HepG2 (cell line): ENCODE measurements around the gene SKIC2. TPM values are rescaled to one million over a fixed set of nuclear protein-coding genes. Genes with fewer than 3 reads are reported as not detected.

Experiments used
- ATAC-seq: fragments of 200-7000 bp; cut with Tn5 transposase; 3 replicates; pipeline ENCODE4 v1.9.1; 2020; ENCODE audit warnings: mild to moderate bottlenecking, moderate library complexity
- BruUV-seq: library from RNA; stranded (reverse); fragments of 400-500 nt; replicated peaks from 2 replicates; lab custom pipeline; 2021; lab: Mats Ljungman, UMichigan
- CTCF ChIA-PET: fragments of 300-600 bp; formaldehyde crosslinking; extraction: SDS; loops from one replicate; lab custom pipeline; 2021; ENCODE audit warnings: low total read pairs, inconsistent platforms, low intra/inter-chr PET ratio; lab: Yijun Ruan, JAX
- POLR2A ChIA-PET: fragments of 350-600 bp; sonication (Branson Sonifier 250); formaldehyde crosslinking; loops from one replicate; lab custom pipeline; 2020; ENCODE audit warnings: antibody characterized with exemption, inconsistent platforms; lab: Yijun Ruan, JAX
- DNase-seq: peaks from one replicate; pipeline ENCODE4 v3.0.0-alpha.2; 2015; ENCODE audit warnings: low spot score
- FAIRE-seq: peaks from 3 replicates; lab custom pipeline; 2011; peaks lifted over from hg19 to GRCh38; lab: Jason Lieb, UNC
- H2AFZ ChIP-seq: one replicate; pipeline ENCODE4 v1.6.1; 2011; ENCODE audit warnings: low read length, inconsistent platforms
- H3K27ac ChIP-seq: fragments of 300-600 bp; 3 replicates; pipeline ENCODE4 v1.8.0; 2011; ENCODE audit warnings: mixed run types, mild to moderate bottlenecking, mixed read lengths, low read length, inconsistent platforms; ENCODE audit not compliant: insufficient read depth; ENCODE audit errors: extremely low read length
- H3K27me3 ChIP-seq, 2 experiments: fragments of 200-600 bp in 1 of 2; 2 replicates in 1 of 2; 3 replicates in 1 of 2; pipeline versions ENCODE4 v1.6.0 to v1.8.0; 2011; ENCODE audit warnings: low read length in 2 of 2, mild to moderate bottlenecking in 2 of 2, moderate library complexity in 2 of 2, inconsistent platforms in 1 of 2; ENCODE audit not compliant: insufficient read depth in 2 of 2, control insufficient read depth in 1 of 2
- H3K36me3 ChIP-seq, 2 experiments: fragments of 200-600 bp in 1 of 2; replicated peaks in 1 of 2; 2 replicates in 1 of 2; 3 replicates in 1 of 2; pipeline versions ENCODE4 v1.5.1 to v1.8.0; 2011; ENCODE audit warnings: low read length in 2 of 2, inconsistent platforms in 1 of 2; ENCODE audit not compliant: insufficient read depth in 2 of 2, control insufficient read depth in 1 of 2
- H3K4me1 ChIP-seq: 2 replicates; pipeline ENCODE4 v1.5.1; 2012; ENCODE audit warnings: low read length, inconsistent platforms; ENCODE audit not compliant: insufficient read depth
- H3K4me2 ChIP-seq: 2 replicates; pipeline ENCODE4 v1.6.0; 2011; ENCODE audit warnings: low read depth, low read length, inconsistent platforms
- H3K4me3 ChIP-seq, 3 experiments: fragments of 200-600 bp in 1 of 3; sonication (generic), shearing (Covaris generic) in 1 of 3; replicated peaks in 1 of 3; 2 replicates each; pipeline ENCODE4 v1.5.1; 2011 to 2016; ENCODE audit warnings: low read length in 3 of 3, inconsistent platforms in 2 of 3, low read depth in 2 of 3, mild to moderate bottlenecking in 2 of 3, control low read depth in 1 of 3, mixed read lengths in 1 of 3; ENCODE audit not compliant: insufficient read depth in 1 of 3
- H3K79me2 ChIP-seq: one replicate; pipeline ENCODE4 v1.6.1; 2011; ENCODE audit warnings: low read length, inconsistent platforms; ENCODE audit not compliant: insufficient read depth
- H3K9ac ChIP-seq: 2 replicates; pipeline ENCODE4 v1.6.0; 2011; ENCODE audit warnings: mild to moderate bottlenecking, low read depth, low read length, inconsistent platforms; ENCODE audit not compliant: insufficient read depth
- H3K9me3 ChIP-seq: 2 replicates; pipeline ENCODE4 v1.5.1; 2012; ENCODE audit warnings: mild to moderate bottlenecking, low read length
- H4K20me1 ChIP-seq: 2 replicates; pipeline ENCODE4 v1.6.0; 2011; ENCODE audit warnings: inconsistent platforms, mild to moderate bottlenecking, low read length, moderate library complexity; ENCODE audit not compliant: insufficient read depth
- CSRNP2 ChIP-seq: sonication (generic); formaldehyde crosslinking; conservative IDR thresholded peaks from 2 replicates; pipeline ENCODE4 v1.8.0; 2022; ENCODE audit warnings: low read depth, missing genetic modification reagents
- ELF1 ChIP-seq: sonication (generic); formaldehyde crosslinking; IDR thresholded peaks from 2 replicates; pipeline ENCODE4 v1.4.0; 2020; ENCODE audit warnings: missing genetic modification reagents
- HDAC2 ChIP-seq: sonication (generic); formaldehyde crosslinking; IDR thresholded peaks from 2 replicates; pipeline ENCODE4 v1.4.0; 2020; ENCODE audit warnings: missing genetic modification reagents
- TOE1 ChIP-seq: sonication (generic); formaldehyde crosslinking; IDR thresholded peaks from 2 replicates; pipeline ENCODE4 v1.4.0; 2020; ENCODE audit warnings: mild to moderate bottlenecking, missing genetic modification reagents
- ZBTB7B ChIP-seq: sonication (generic); formaldehyde crosslinking; IDR thresholded peaks from 2 replicates; pipeline ENCODE4 v1.4.0; 2020; ENCODE audit warnings: missing genetic modification reagents
- ZNF121 ChIP-seq: sonication (generic); formaldehyde crosslinking; IDR thresholded peaks from 2 replicates; pipeline ENCODE4 v1.5.0; 2020; ENCODE audit warnings: mild to moderate bottlenecking, missing genetic modification reagents
- ZNF180 ChIP-seq: sonication (generic); formaldehyde crosslinking; IDR thresholded peaks from 2 replicates; pipeline ENCODE4 v1.4.0; 2020; ENCODE audit warnings: low read depth, missing genetic modification reagents, borderline replicate concordance
- ZNF629 ChIP-seq: sonication (generic); formaldehyde crosslinking; conservative IDR thresholded peaks from 2 replicates; pipeline ENCODE4 v1.5.0; 2020; ENCODE audit warnings: missing genetic modification reagents
- ZNF724P ChIP-seq: sonication (generic); formaldehyde crosslinking; IDR thresholded peaks from 2 replicates; pipeline ENCODE4 v1.8.0; 2022; ENCODE audit warnings: missing genetic modification reagents, borderline replicate concordance
- ZNF83 ChIP-seq: sonication (generic); formaldehyde crosslinking; IDR thresholded peaks from 2 replicates; pipeline ENCODE4 v1.4.0; 2020; ENCODE audit warnings: missing genetic modification reagents, mild to moderate bottlenecking, borderline replicate concordance
- whole genome bisulfite sequencing: methylation state at CpG from one replicate; pipeline ENCODE4 v1.1.6; 2017; ENCODE audit warnings: low lambda C conversion rate; 5-methylcytosine and 5-hydroxymethylcytosine counted together
- in situ Hi-C: cut with HindIII; loops from 2 replicates; pipeline ENCODE4 v1.10.0; 2017; ENCODE audit warnings: low pct_unique_long_range_greater_than_20kb; ENCODE audit not compliant: extremely low pct_ligation_motif_present
- intact Hi-C: fragments of 100-400 bp; cut with micrococcal nuclease; formaldehyde crosslinking; loops from one replicate; pipeline ENCODE4 v1.10.0; 2022; ENCODE audit not compliant: unreplicated experiment
- polyA plus RNA-seq, 8 experiments: library from polyadenylated mRNA; depleted of rRNA in 3 of 8; stranded (reverse) in 7 of 8; unstranded in 1 of 8; fragments of >200 nt; fragmentation: Illumina TruSeq in 4 of 8; extraction: Trizol in 4 of 8; gene quantifications; 2 replicates each; pipeline versions ENCODE4 v1.2.1 to v1.2.3, GENCODE V29; 2011 to 2016; ENCODE audit warnings: low read depth in 4 of 8, missing spikeins in 1 of 8, mixed read lengths in 1 of 8; ENCODE audit not compliant: insufficient read depth in 1 of 8
- total RNA-seq, 5 experiments: library from RNA; depleted of rRNA; stranded (reverse); fragments of >200 nt; fragmentation: Illumina TruSeq; extraction: Trizol; gene quantifications; 2 replicates each; pipeline ENCODE4 v1.2.3, GENCODE V29; 2016; ENCODE audit warnings: low read depth in 1 of 5

The SKIC2 gene
- total and polyA plus RNA-seq, 2 of the 13 experiments (the other 11 are each of a cell fraction or from before 2014, with no cell fraction given), result 67.1 to 68.4 TPM

- intact Hi-C loops, result no loop called here
- peaks cover 43% of the 10 kb centered on the region for H3K4me1 ChIP-seq
- in situ Hi-C loops, result loop anchor here (25.0 kb wide), 1 partner anchor 1044 kb away; the partner anchor contains the start of genes BRD2 and HLA-DMA
- WGBS, result 48% methylated on average over 8 of the region's 8 CpGs
- DNase-seq (no peak), ATAC-seq (no peak), FAIRE-seq (no peak)
- no peak overlapping the region for H3K4me3 ChIP-seq
- no peak overlapping the region for H3K4me2 ChIP-seq
- no peaks in the 10 kb centered on the region; a peak in 1 of 5 replicates for H3K27me3 ChIP-seq
- BruUV-seq, result no TSS peak
- no peak for TF ChIP-seq ZNF83 (CRISPR knock-in tag)
- peak; percentile 48; the same call in 1 of the 2 replicates for TF ChIP-seq ZNF121
- no peaks in the 10 kb centered on the region for H4K20me1 ChIP-seq
- H2AFZ ChIP-seq, result no peak overlapping the region
- H3K9me3 ChIP-seq, result no peaks in the 10 kb centered on the region
- no peaks in the 10 kb centered on the region for H3K36me3 ChIP-seq
- no peak overlapping the region for H3K9ac ChIP-seq
- POLR2A ChIA-PET, result interaction anchor here (0.6 to 1.4 kb wide), 7 partner anchors 9 to 127 kb away, joined by 3 to 10 read pairs (median 4); partner anchors contain the start of genes C2, CFB, HSPA1A and HSPA1L
- H3K79me2 ChIP-seq, result no peaks in the 10 kb centered on the region
- H3K27ac ChIP-seq, result no peak overlapping the region
- CTCF ChIA-PET, result no interaction called here
Observed at GRCh38 chr6:31918069-31918720, 40.8 kb upstream of the SKIC2 start.

GRCh38 chr6:31919624-31920303 is 39.2 kb upstream of the SKIC2 start:
- in situ Hi-C loops (loop anchor here (25.0 kb wide), 1 partner anchor 1043 kb away; the partner anchor contains the start of genes BRD2 and HLA-DMA), intact Hi-C loops (loop anchor here (10.0 kb wide), 1 partner anchor 145 kb away; the partner anchor contains the start of gene VWA7)
- no peak for DNase-seq
- Histone ChIP-seq H4K20me1 (no peaks in the 10 kb centered on the region), H3K36me3 (no peaks in the 10 kb centered on the region), H3K79me2 (no peaks in the 10 kb centered on the region), H3K9me3 (no peaks in the 10 kb centered on the region), H3K27me3 (no peaks in the 10 kb centered on the region; a peak in 1 of 5 replicates), H3K27ac (no peak overlapping the region), H2AFZ (no peak overlapping the region), H3K9ac (no peak overlapping the region), H3K4me2 (no peak overlapping the region), H3K4me1 (peaks cover 53% of the 10 kb centered on the region), H3K4me3 (no peak overlapping the region)
- no peak for ATAC-seq
- POLR2A ChIA-PET, result interaction anchor here (0.8 to 5.6 kb wide), 6 partner anchors 10 to 57 kb away, joined by 3 to 35 read pairs (median 10); partner anchors contain the start of genes CFB and NEU1
- CTCF ChIA-PET, result no interaction called here
- 17% methylated on average over 6 of the region's 6 CpGs for WGBS
- BruUV-seq, result no TSS peak
- no peak for FAIRE-seq
- no peak for TF ChIP-seq ZNF629 (CRISPR knock-in tag)
- no peak for TF ChIP-seq CSRNP2 (CRISPR knock-in tag)
- no peak for TF ChIP-seq ELF1 (CRISPR knock-in tag)
- no peak for TF ChIP-seq ZNF724P
- TF ChIP-seq TOE1 (CRISPR knock-in tag), result no peak
- no peak for TF ChIP-seq ZNF180 (CRISPR knock-in tag)
- no peak for TF ChIP-seq HDAC2 (CRISPR knock-in tag)
- no peak for TF ChIP-seq ZBTB7B (CRISPR knock-in tag)
